GM19468 (cell line): Measurements from ENCODE around the gene RNF38.
"Not testable (repeated sequence)": the region's sequence is repeated elsewhere in the genome, so short reads cannot be mapped to it uniquely, and the experiment has no call there.

ENCODE experiments used
- ATAC-seq: cut with Tn5 transposase; IDR thresholded peaks from one replicate; pipeline ENCODE4 v1.9.1; 2021; ENCODE audit warnings: mild to moderate bottlenecking, moderate library complexity, moderate number of reproducible peaks; ENCODE audit not compliant: unreplicated experiment; ENCODE audit errors: extremely low read depth

The RNF38 gene

GRCh38 chr9:36337002-36337401 lies 63.1 kb downstream of the RNF38 start:
- ATAC-seq: no peak

- no peak for ATAC-seq
These were observed 63.8 kb downstream of the RNF38 start for GRCh38 chr9:36336131-36336907.

GRCh38 chr9:36332006-36332405 lies 68.1 kb downstream of the RNF38 start:
- ATAC-seq: no peak

GRCh38 chr9:36328798-36329411 lies 71.2 kb downstream of the RNF38 start:
- ATAC-seq: no peak

GRCh38 chr9:36325081-36325828 lies 74.8 kb downstream of the RNF38 start:
- ATAC-seq: no peak

GRCh38 chr9:36323926-36324325 lies 76.1 kb downstream of the RNF38 start:
- ATAC-seq: no peak

- ATAC-seq: no peak
These were observed 77.6 kb downstream of the RNF38 start for GRCh38 chr9:36322462-36322861.

- ATAC-seq: not testable (repeated sequence)
These were observed 78.2 kb downstream of the RNF38 start for GRCh38 chr9:36321903-36322302.

- no peak for ATAC-seq
These were observed 79.6 kb downstream of the RNF38 start for GRCh38 chr9:36320466-36320865.

GRCh38 chr9:36319806-36320205 lies 80.3 kb downstream of the RNF38 start:
- ATAC-seq: no peak

GRCh38 chr9:36319183-36319582 lies 80.9 kb downstream of the RNF38 start:
- no peak for ATAC-seq

GRCh38 chr9:36318212-36318802 lies 81.8 kb downstream of the RNF38 start:
- ATAC-seq: no peak

- no peak for ATAC-seq
These were observed 82.3 kb downstream of the RNF38 start for GRCh38 chr9:36317766-36318165.

- ATAC-seq: no peak
These were observed 83.3 kb downstream of the RNF38 start for GRCh38 chr9:36316611-36317317.

- ATAC-seq: no peak
These were observed 84.0 kb downstream of the RNF38 start for GRCh38 chr9:36316049-36316448.

- no peak for ATAC-seq
These were observed 84.8 kb downstream of the RNF38 start for GRCh38 chr9:36315283-36315682.

GRCh38 chr9:36314740-36315139 lies 85.3 kb downstream of the RNF38 start:
- ATAC-seq: no peak

- no peak for ATAC-seq
These were observed 93.4 kb downstream of the RNF38 start for GRCh38 chr9:36306471-36307306.

GRCh38 chr9:36304366-36304765 lies 95.7 kb downstream of the RNF38 start:
- ATAC-seq: not testable (repeated sequence)
